Mucosa of descending colon (tissue), 3 donors: ENCODE results near the gene ARMC10. TPM values are rescaled to one million over a fixed set of nuclear protein-coding genes. Genes with fewer than 3 reads are reported as not detected.
"Not testable (repeated sequence)": the region's sequence is repeated elsewhere in the genome, so short reads cannot be mapped to it uniquely, and the experiment has no call there.

ENCODE experiments used
- ATAC-seq: fragments of 200-7000 bp; cut with Tn5 transposase; one replicate; pipeline ENCODE4 v1.9.1; 2020; ENCODE audit warnings: mild to moderate bottlenecking, moderate library complexity
- DNase-seq, 3 donors: peaks; one replicate each; pipeline ENCODE4 v3.0.0-alpha.2; 2020
- H3K36me3 ChIP-seq: fragments of 200-600 bp; one replicate; pipeline ENCODE4 v1.8.0; 2021; ENCODE audit warnings: low read depth, mild to moderate bottlenecking
- H3K4me1 ChIP-seq: fragments of 200-600 bp; one replicate; pipeline ENCODE4 v1.8.0; 2021; ENCODE audit warnings: low read depth, mild to moderate bottlenecking
- H3K4me3 ChIP-seq: fragments of 200-600 bp; one replicate; pipeline ENCODE4 v1.8.0; 2021; ENCODE audit warnings: mild to moderate bottlenecking
- H3K9me3 ChIP-seq: fragments of 200-600 bp; one replicate; pipeline ENCODE4 v1.8.0; 2021; ENCODE audit warnings: mild to moderate bottlenecking
- CTCF ChIP-seq: fragments of 200-600 bp; IDR thresholded peaks from one replicate; pipeline ENCODE4 v1.8.0; 2022; ENCODE audit warnings: antibody characterized with exemption, mild to moderate bottlenecking
- intact Hi-C, 2 donors: fragments of 100-400 bp; cut with DNase I in 1 of 2; cut with micrococcal nuclease in 1 of 2; formaldehyde crosslinking; loops; one replicate each; pipeline versions ENCODE4 v1.11.0 to v1.11.1; 2022; cut with DNase I, micrococcal nuclease
- total RNA-seq, 3 donors: library from RNA; stranded (reverse); fragmentation: NEBNext Ultra II Directional in 2 of 3; extraction: Animal tissue kit (Norgen Biotek cat#: 25700) in 2 of 3; gene quantifications; one replicate each; pipeline versions ENCODE4 v1.2.1 to v1.2.4, GENCODE V29; 2021 to 2023
- donor health status: DM: no; HTN: no; CAD: no; lungs with moderate emphysema.
- donor health status: DM: no; HTN: no; CAD: no.
- donor health status: DM: no; HTN: yes; CAD: no.

Gene ARMC10
- total RNA-seq, 3 donors from 2014 or later = 28.1 to 36.1 (median 32.2) TPM

- DNase-seq (no peak), ATAC-seq (no peak)
- Histone ChIP-seq H3K9me3 (no peaks in the 10 kb centered on the region), H3K4me3 (no peak overlapping the region), H3K36me3 (no peaks in the 10 kb centered on the region), H3K4me1 (no peaks in the 10 kb centered on the region)
- intact Hi-C loops = no loop called here
- no peak for TF ChIP-seq CTCF
These were observed 26.1 kb upstream of the ARMC10 start for GRCh38 chr7:103048833-103049232.

- no peak for TF ChIP-seq CTCF
- Histone ChIP-seq H3K36me3 (no peaks in the 10 kb centered on the region), H3K9me3 (no peaks in the 10 kb centered on the region), H3K4me1 (no peaks in the 10 kb centered on the region), H3K4me3 (no peak overlapping the region)
- ATAC-seq = no peak
- intact Hi-C loops = no loop called here
- no peak for DNase-seq
These were observed 23.4 kb upstream of the ARMC10 start for GRCh38 chr7:103051519-103051918.

- H3K36me3 ChIP-seq, H3K9me3 ChIP-seq, ATAC-seq, H3K4me3 ChIP-seq, DNase-seq, intact Hi-C loops, H3K4me1 ChIP-seq: not testable (repeated sequence)
These were observed 18.9 kb upstream of the ARMC10 start for GRCh38 chr7:103056006-103056405.

- TF ChIP-seq CTCF = no peak
- intact Hi-C loops = no loop called here
- ATAC-seq (no peak), DNase-seq (no peak)
- H3K4me1 ChIP-seq = no peaks in the 10 kb centered on the region
- H3K9me3 ChIP-seq = no peaks in the 10 kb centered on the region
- no peak overlapping the region for H3K4me3 ChIP-seq
- no peaks in the 10 kb centered on the region for H3K36me3 ChIP-seq
These were observed 16.8 kb upstream of the ARMC10 start for GRCh38 chr7:103058122-103058521.

- no peak for ATAC-seq
- Histone ChIP-seq H3K9me3 (no peaks in the 10 kb centered on the region), H3K4me3 (no peak overlapping the region), H3K4me1 (no peaks in the 10 kb centered on the region), H3K36me3 (no peaks in the 10 kb centered on the region)
- intact Hi-C loops = no loop called here
- no peak for DNase-seq
- no peak for TF ChIP-seq CTCF
These were observed 15.5 kb upstream of the ARMC10 start for GRCh38 chr7:103059471-103059870.

GRCh38 chr7:103063895-103064294 lies 11.0 kb upstream of the ARMC10 start:
- no peak for ATAC-seq
- Histone ChIP-seq H3K4me3 (no peak overlapping the region), H3K36me3 (no peaks in the 10 kb centered on the region), H3K4me1 (no peaks in the 10 kb centered on the region), H3K9me3 (no peaks in the 10 kb centered on the region)
- intact Hi-C loops = no loop called here
- TF ChIP-seq CTCF = no peak
- no peak for DNase-seq
